ENCODE data around the gene SUDS3. TPM values are rescaled to one million over a fixed set of nuclear protein-coding genes. Genes with fewer than 3 reads are reported as not detected.
"Not testable (repeated sequence)": the region's sequence is repeated elsewhere in the genome, so short reads cannot be mapped to it uniquely, and the experiment has no call there.

SUDS3 gene
- polyA plus RNA-seq, 1 of the 3 experiments (the other 2 are of a cell fraction), result 15.0 TPM

- DNase-seq; H3K4me3 ChIP-seq (ENCODE audit: low read depth in 2 of 2, low read length in 1 of 2); H4K20me1 ChIP-seq (ENCODE audit: insufficient read depth); H3F3A ChIP-seq (replicated peaks; ENCODE audit: insufficient read depth); H3K9ac ChIP-seq; H3K4me2 ChIP-seq; H3K9me3 ChIP-seq; H3K4me1 ChIP-seq (ENCODE audit: control insufficient read depth in 1 of 2, insufficient read depth in 2 of 2, low read depth in 1 of 2, low read length in 1 of 2); H3K79me2 ChIP-seq (ENCODE audit: insufficient read depth); H3K27me3 ChIP-seq (ENCODE audit: insufficient read depth); H3K27ac ChIP-seq (ENCODE audit: low read depth in 2 of 2, low read length in 1 of 2); H2AFZ ChIP-seq (ENCODE audit: low read depth); H3K9me2 ChIP-seq; CTCF ChIA-PET: not testable (repeated sequence)
- 87% methylated on average over 8 of the region's 8 CpGs for WGBS (ENCODE audit: low lambda C conversion rate)
- H3K36me3 ChIP-seq (replicated peaks in 1 of 2; ENCODE audit: control insufficient read depth in 1 of 2, insufficient read depth in 2 of 2, low read length in 1 of 2), result peaks cover 59 to 67% of the 10 kb centered on the region in 2 experiments
- POLR2A ChIA-PET, result interaction anchor here (0.6 kb wide), 2 partner anchors 760 to 1116 kb away, joined by 3 to 4 read pairs; no protein-coding TSS in a partner anchor
These were observed 31.9 kb downstream of the SUDS3 start for GRCh38 chr12:118408241-118408640.

GRCh38 chr12:118409834-118410233 lies 33.5 kb downstream of the SUDS3 start:
- Histone ChIP-seq H3K9me3 (no peaks in the 10 kb centered on the region), H3K4me2 (no peak overlapping the region), H3K9ac (no peak overlapping the region), H2AFZ (ENCODE audit: low read depth) (no peak overlapping the region), H3K4me1 (ENCODE audit: control insufficient read depth in 1 of 2, insufficient read depth in 2 of 2, low read depth in 1 of 2, low read length in 1 of 2) (peaks cover 0 to 2% of the 10 kb centered on the region in 2 experiments; a peak in 1 of 4 replicates), H3K4me3 (ENCODE audit: low read depth in 2 of 2, low read length in 1 of 2) (no peak overlapping the region), H3K36me3 (replicated peaks in 1 of 2; ENCODE audit: control insufficient read depth in 1 of 2, insufficient read depth in 2 of 2, low read length in 1 of 2) (peaks cover 67 to 71% of the 10 kb centered on the region in 2 experiments), H3K27me3 (ENCODE audit: insufficient read depth) (no peaks in the 10 kb centered on the region), H3K79me2 (ENCODE audit: insufficient read depth) (no peaks in the 10 kb centered on the region), H4K20me1 (ENCODE audit: insufficient read depth) (no peaks in the 10 kb centered on the region), H3F3A (replicated peaks; ENCODE audit: insufficient read depth) (no peaks in the 10 kb centered on the region), H3K27ac (ENCODE audit: low read depth in 2 of 2, low read length in 1 of 2) (no peak overlapping the region), H3K9me2 (no peaks in the 10 kb centered on the region)
- CTCF ChIA-PET, result interaction anchor here (1.7 kb wide), 1 partner anchor 1135 kb away, joined by 4 read pairs; no protein-coding TSS in a partner anchor
- POLR2A ChIA-PET, result no interaction called here
- TF ChIP-seq PBX3 (IDR thresholded peaks at IDR 0.05), result no peak
- no peak for TF ChIP-seq ZBTB33 (IDR thresholded peaks at IDR 0.05; ENCODE audit: borderline replicate concordance, low read depth)
- TF ChIP-seq CTCF (IDR thresholded peaks at IDR 0.05), result no peak
- no peak for TF ChIP-seq CHD2 (IDR thresholded peaks at IDR 0.05; ENCODE audit: low read length, partially characterized antibody)
- TF ChIP-seq YY1 (IDR thresholded peaks at IDR 0.05; ENCODE audit: low read depth), result no peak
- TF ChIP-seq RFX5 (IDR thresholded peaks at IDR 0.05; ENCODE audit: low read length), result no peak
- no peak for TF ChIP-seq ELF1 (IDR thresholded peaks at IDR 0.05)
- no peak for DNase-seq
- WGBS (ENCODE audit: low lambda C conversion rate), result 97% methylated on average over 2 of the region's 2 CpGs
